Astrocyte (in vitro differentiated cells and primary cell): ENCODE measurements around the gene MPRIP.

Source experiments
- CTCF ChIP-seq: IDR thresholded peaks from 2 replicates; pipeline ENCODE4 v1.5.1; 2011; ENCODE audit warnings: low read depth, mild to moderate bottlenecking, inconsistent platforms, low read length, moderate library complexity; ENCODE audit not compliant: insufficient read depth
- EZH2 ChIP-seq: IDR thresholded peaks from 2 replicates; pipeline ENCODE4 v1.6.1; 2012; ENCODE audit warnings: mild to moderate bottlenecking, low read length, inconsistent platforms; ENCODE audit not compliant: insufficient read depth

GRCh38 chr17:17120701-17121100 lies 78.4 kb downstream of the MPRIP start:
- no peak for TF ChIP-seq CTCF
- no peak for TF ChIP-seq EZH2
